GM21515 (cell line): ENCODE results near the gene ZNF628.

Experiments used
- ATAC-seq: cut with Tn5 transposase; IDR thresholded peaks from one replicate; pipeline ENCODE4 v1.9.1; 2021; ENCODE audit not compliant: unreplicated experiment

Gene ZNF628

GRCh38 chr19:55527197-55528029 is 51.0 kb downstream of the ZNF628 start:
- ATAC-seq, result no peak

GRCh38 chr19:55528030-55528803 is 51.8 kb downstream of the ZNF628 start:
- ATAC-seq, result no peak

- ATAC-seq, result no peak
These were observed 53.3 kb downstream of the ZNF628 start for GRCh38 chr19:55529636-55530234.

GRCh38 chr19:55530996-55531395 is 54.6 kb downstream of the ZNF628 start:
- ATAC-seq, result no peak
